Psoas muscle (tissue), 8 donors: Measurements from ENCODE around the gene GPR171. TPM values are rescaled to one million over a fixed set of nuclear protein-coding genes. Genes with fewer than 3 reads are reported as not detected.
"Not testable (repeated sequence)": the region's sequence is repeated elsewhere in the genome, so short reads cannot be mapped to it uniquely, and the experiment has no call there.

Experiments used
- ATAC-seq, 4 donors: fragments of 200-7000 bp; cut with Tn5 transposase; one replicate each; pipeline ENCODE4 v1.9.1; 2020; ENCODE audit warnings: moderate library complexity in 3 of 4, mild to moderate bottlenecking in 2 of 4
- DNase-seq, 2 donors: peaks; one replicate each; pipeline ENCODE4 v3.0.0-alpha.2; 2020
- H3K27ac ChIP-seq: fragments of 200-600 bp; one replicate; pipeline ENCODE4 v1.8.0; 2022
- H3K27me3 ChIP-seq, 3 donors: fragments of 200-600 bp in 1 of 3; one replicate each; pipeline versions ENCODE4 v1.6.1 to v1.8.0; 2013 to 2022; ENCODE audit warnings: low read length in 2 of 3, mild to moderate bottlenecking in 2 of 3, moderate library complexity in 1 of 3; ENCODE audit not compliant: insufficient read depth in 3 of 3
- H3K36me3 ChIP-seq, 2 donors: fragments of 200-600 bp in 1 of 2; one replicate each; pipeline versions ENCODE4 v1.6.1 to v1.8.0; 2013 to 2022; ENCODE audit warnings: low read depth in 1 of 2, mild to moderate bottlenecking in 1 of 2, moderate library complexity in 1 of 2; ENCODE audit not compliant: insufficient read depth in 1 of 2
- H3K4me1 ChIP-seq: fragments of 200-600 bp; one replicate; pipeline ENCODE4 v1.8.0; 2022
- H3K4me3 ChIP-seq: fragments of 200-600 bp; one replicate; pipeline ENCODE4 v1.8.0; 2022; ENCODE audit warnings: mild to moderate bottlenecking
- H3K9me3 ChIP-seq: fragments of 200-600 bp; one replicate; pipeline ENCODE4 v1.8.0; 2022
- WGBS, 3 donors: extraction: QIAGEN DNeasy Blood & Tissue Kit; methylation state at CpG; one replicate each; pipeline versions ENCODE4 v1.1.6 to v1.1.7; 2013; 5-methylcytosine and 5-hydroxymethylcytosine counted together
- intact Hi-C, 2 donors: fragments of 100-400 bp; cut with DNase I; formaldehyde crosslinking; loops; one replicate each; pipeline versions ENCODE4 v1.11.0 to v1.14.2; 2022
- polyA plus RNA-seq, 3 donors: library from polyadenylated mRNA; stranded (reverse); fragments of 200-250 nt; gene quantifications; one replicate each; pipeline ENCODE4 v1.2.3, GENCODE V29; 2013
- total RNA-seq, 4 donors: library from RNA; stranded (reverse); fragmentation: NEBNext Ultra II Directional in 2 of 4; extraction: Animal tissue kit (Norgen Biotek cat#: 25700) in 2 of 4; gene quantifications; one replicate each; pipeline versions ENCODE4 v1.2.1 to v1.2.4, GENCODE V29; 2021 to 2023
- TF ChIP-seq, protein P1 (sequence below): fragments of 200-600 bp; IDR thresholded peaks from one replicate; pipeline ENCODE4 v1.8.0; 2022; ENCODE audit warnings: antibody characterized with exemption
- donor health status: healthy with polysubstance abuse.
- donor health status: DM: no; HTN: no; CAD: no; lungs with moderate emphysema.
- donor health status: Bipolar disorder and iron deficiency.
- donor health status: healthy.
- donor health status: DM: yes; HTN: yes; CAD: no.
- donor health status: DM: no; HTN: no; CAD: no.
- donor health status: DM: no; HTN: no; CAD: no.
- donor health status: DM: yes; HTN: yes; CAD: no.

The GPR171 gene
- total and polyA plus RNA-seq, 7 donors: 0.05 to 0.27 (median 0.12) TPM; not detected in 3

DNA sequence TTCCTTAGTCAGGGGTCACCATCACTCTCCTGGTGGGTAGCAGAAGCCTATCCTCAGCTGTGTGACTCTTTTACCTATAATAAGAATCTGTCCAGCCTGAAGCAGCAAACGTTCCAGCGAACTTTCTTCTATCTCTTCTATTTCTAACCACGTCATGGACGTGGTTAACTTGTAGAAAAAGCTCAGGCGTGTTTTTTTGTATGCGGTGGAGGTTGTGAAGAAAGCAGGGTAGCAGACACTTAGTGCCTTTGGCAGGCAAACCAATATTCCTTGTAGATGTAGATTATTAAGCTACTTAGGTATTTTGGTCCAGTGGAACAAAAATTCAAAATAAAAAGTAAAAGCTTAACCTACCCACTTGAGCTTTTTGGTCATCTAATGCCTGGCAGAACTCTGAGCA lies 31.8 kb upstream of the GPR171 start:
- TF ChIP-seq, protein P1, sequence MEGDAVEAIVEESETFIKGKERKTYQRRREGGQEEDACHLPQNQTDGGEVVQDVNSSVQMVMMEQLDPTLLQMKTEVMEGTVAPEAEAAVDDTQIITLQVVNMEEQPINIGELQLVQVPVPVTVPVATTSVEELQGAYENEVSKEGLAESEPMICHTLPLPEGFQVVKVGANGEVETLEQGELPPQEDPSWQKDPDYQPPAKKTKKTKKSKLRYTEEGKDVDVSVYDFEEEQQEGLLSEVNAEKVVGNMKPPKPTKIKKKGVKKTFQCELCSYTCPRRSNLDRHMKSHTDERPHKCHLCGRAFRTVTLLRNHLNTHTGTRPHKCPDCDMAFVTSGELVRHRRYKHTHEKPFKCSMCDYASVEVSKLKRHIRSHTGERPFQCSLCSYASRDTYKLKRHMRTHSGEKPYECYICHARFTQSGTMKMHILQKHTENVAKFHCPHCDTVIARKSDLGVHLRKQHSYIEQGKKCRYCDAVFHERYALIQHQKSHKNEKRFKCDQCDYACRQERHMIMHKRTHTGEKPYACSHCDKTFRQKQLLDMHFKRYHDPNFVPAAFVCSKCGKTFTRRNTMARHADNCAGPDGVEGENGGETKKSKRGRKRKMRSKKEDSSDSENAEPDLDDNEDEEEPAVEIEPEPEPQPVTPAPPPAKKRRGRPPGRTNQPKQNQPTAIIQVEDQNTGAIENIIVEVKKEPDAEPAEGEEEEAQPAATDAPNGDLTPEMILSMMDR: no peak
- intact Hi-C loops: no loop called here
- H3K36me3 ChIP-seq: no peaks in the 10 kb centered on the region
- ATAC-seq: no peak
- no peak overlapping the region for H3K4me3 ChIP-seq
- H3K27me3 ChIP-seq: no peaks in the 10 kb centered on the region
- no peak overlapping the region for H3K27ac ChIP-seq
- H3K9me3 ChIP-seq: no peaks in the 10 kb centered on the region
- H3K4me1 ChIP-seq: no peaks in the 10 kb centered on the region
- 85 to 90% (median 88%) methylated on average over 6 of the region's 6 CpGs for whole genome bisulfite sequencing, 3 donors
- DNase-seq: no peak

DNA sequence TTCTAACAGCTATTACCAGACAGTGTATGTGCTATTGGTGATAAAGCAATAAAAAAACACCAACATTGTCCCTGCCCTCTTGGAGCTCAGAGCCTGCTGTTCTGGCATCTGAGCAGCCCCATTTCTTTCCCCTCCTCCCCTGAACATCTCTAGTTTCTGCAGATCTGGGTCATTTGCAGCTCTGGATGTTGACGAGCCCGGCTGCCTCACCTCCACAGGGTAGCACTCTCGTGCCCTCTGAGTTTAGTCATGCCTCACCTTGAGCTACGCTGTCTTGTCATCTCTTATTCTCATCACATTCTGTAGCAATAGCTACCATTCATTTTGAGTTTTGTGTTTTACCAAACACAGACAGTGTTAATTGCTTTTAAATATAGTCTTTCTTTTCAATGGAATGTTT lies 30.0 kb upstream of the GPR171 start:
- Histone ChIP-seq H3K9me3 (no peaks in the 10 kb centered on the region), H3K27ac (no peak overlapping the region), H3K4me3 (no peak overlapping the region), H3K27me3 (no peaks in the 10 kb centered on the region), H3K4me1 (peaks cover 2% of the 10 kb centered on the region), H3K36me3 (no peaks in the 10 kb centered on the region)
- intact Hi-C loops: no loop called here
- DNase-seq (no peak), ATAC-seq (no peak)
- TF ChIP-seq, protein P1: no peak
- WGBS, 3 donors: 75 to 87% (median 81%) methylated on average over 4 of the region's 4 CpGs

DNA sequence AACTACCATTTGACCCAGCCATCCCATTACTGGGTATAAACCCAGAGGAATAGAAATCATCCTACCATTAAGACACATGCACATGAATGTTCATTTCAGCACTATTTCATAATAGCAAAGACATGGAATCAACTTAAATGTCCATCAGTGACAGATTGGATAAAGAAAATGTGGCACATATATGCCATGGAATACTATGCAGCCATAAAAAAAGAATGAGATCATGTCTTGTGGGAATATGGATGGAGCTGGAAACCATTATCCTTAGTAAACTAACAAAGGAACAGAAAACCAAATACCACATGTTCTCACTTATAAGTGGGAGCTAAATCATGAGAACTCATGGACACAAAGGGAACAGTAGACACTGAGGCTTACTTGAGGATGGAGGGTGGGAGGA lies 29.4 kb upstream of the GPR171 start:
- H3K27ac ChIP-seq, H3K36me3 ChIP-seq, H3K4me3 ChIP-seq, ATAC-seq, H3K27me3 ChIP-seq, H3K9me3 ChIP-seq, DNase-seq, intact Hi-C loops, H3K4me1 ChIP-seq: not testable (repeated sequence)

DNA sequence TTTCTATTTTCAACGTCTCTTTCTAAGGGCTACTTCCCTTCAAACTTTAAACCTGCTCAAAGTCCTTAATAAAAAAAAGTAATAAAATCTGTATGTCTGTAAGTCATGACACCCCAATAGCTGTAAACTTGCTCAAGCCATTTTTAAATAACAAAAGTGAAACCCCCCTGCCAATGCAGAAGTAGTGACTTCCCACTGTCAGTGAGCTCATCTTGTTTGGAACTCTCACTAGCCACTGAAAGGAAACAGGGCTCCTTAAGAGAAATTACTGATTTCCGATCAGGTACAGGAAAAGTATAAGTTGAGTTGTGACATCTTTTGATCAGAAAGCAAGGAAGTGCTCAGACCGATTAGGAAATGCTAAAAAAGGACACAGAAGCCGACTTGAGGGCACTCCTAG lies 27.6 kb upstream of the GPR171 start:
- WGBS, 3 donors: 31 to 39% (median 38%) methylated on average over 4 of the region's 4 CpGs
- Histone ChIP-seq H3K27ac (no peak overlapping the region), H3K4me1 (peaks cover 23% of the 10 kb centered on the region), H3K4me3 (no peak overlapping the region), H3K27me3 (no peaks in the 10 kb centered on the region), H3K36me3 (no peaks in the 10 kb centered on the region), H3K9me3 (no peaks in the 10 kb centered on the region)
- TF ChIP-seq, protein P1: no peak
- DNase-seq (no peak), ATAC-seq (no peak)
- intact Hi-C loops: no loop called here

DNA sequence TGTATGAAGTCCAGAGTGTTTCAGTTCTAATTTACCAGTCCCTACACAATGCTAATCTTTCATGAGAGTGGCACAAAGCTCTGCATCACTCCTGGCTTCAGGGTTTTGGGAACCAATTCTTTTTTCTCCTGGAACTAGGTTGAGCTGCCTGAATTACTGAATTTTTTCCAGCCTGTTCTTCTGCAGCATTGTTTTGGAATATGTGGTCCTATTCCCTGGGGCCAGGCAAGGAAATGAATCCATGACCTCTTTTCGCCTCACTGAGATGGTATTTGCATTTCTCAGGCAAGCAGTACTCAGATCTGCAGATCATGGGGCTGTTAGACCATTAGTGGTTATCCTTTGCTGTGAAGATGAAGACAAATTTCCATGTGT lies 25.6 kb upstream of the GPR171 start:
- no peak overlapping the region for H3K4me3 ChIP-seq
- no peak for ATAC-seq
- H3K27ac ChIP-seq: no peak overlapping the region
- H3K27me3 ChIP-seq: no peaks in the 10 kb centered on the region
- TF ChIP-seq, protein P1: no peak
- no peak for DNase-seq
- H3K4me1 ChIP-seq: peaks cover 23% of the 10 kb centered on the region
- H3K9me3 ChIP-seq: no peaks in the 10 kb centered on the region
- WGBS, 3 donors: 53 to 62% (median 57%) methylated on average over 1 of the region's 1 CpG
- no peaks in the 10 kb centered on the region for H3K36me3 ChIP-seq
- intact Hi-C loops: loop anchor here (5.0 kb wide), 3 partner anchors 54 to 99 kb away; partner anchors contain the start of gene P2RY13 (in 1 of the 2)
